GM23248 (cell line): ENCODE results near the gene SH3RF2.

Experiments used
- EZH2 ChIP-seq: fragments of 200-600 bp; sonication (generic); IDR thresholded peaks from 2 replicates; pipeline ENCODE4 v1.6.1; 2018; ENCODE audit warnings: antibody characterized with exemption, mild to moderate bottlenecking; ENCODE audit not compliant: insufficient read depth, poor library complexity, severe bottlenecking
- EZH2phosphoT487 ChIP-seq: fragments of 200-600 bp; sonication (generic); IDR thresholded peaks from 2 replicates; pipeline ENCODE4 v1.6.1; 2018; ENCODE audit warnings: antibody characterized with exemption, moderate library complexity, mild to moderate bottlenecking, low read depth; ENCODE audit not compliant: insufficient read depth

DNA sequence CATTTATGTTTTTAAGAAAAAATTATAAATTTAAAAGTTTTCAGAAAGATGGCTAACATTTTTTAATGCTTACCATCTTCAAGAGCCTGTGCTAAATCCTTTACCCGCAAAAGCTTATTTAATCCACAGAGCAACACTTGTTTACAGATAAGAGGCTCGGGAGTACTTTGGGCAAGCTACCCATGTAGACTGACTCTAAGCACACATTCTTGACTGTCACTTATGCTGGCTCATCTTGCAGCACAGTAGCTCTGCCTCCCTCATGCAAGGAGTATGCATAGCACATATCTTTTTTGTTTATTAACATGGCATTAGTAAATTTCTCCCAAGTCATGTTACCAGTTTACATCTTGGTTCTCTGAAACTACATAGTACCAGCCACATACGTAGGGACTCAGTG lies 14.7 kb downstream of the SH3RF2 start:
- TF ChIP-seq EZH2 (no peak), EZH2phosphoT487 (no peak)
